Keratinocyte (primary cell): ENCODE measurements around the gene ZNF500.

Experiments used
- CTCF ChIP-seq, 3 experiments: IDR thresholded peaks in 1 of 3; conservative IDR thresholded peaks in 1 of 3; optimal IDR thresholded peaks in 1 of 3; 2 replicates in 2 of 3; 3 replicates in 1 of 3; pipeline versions ENCODE3 to v1.5.1; 2011; ENCODE audit warnings: low read length in 3 of 3, mild to moderate bottlenecking in 3 of 3, moderate library complexity in 2 of 3, control low read depth in 1 of 3, inconsistent platforms in 1 of 3; ENCODE audit not compliant: insufficient read depth in 2 of 3; ENCODE audit errors: extremely low read depth in 1 of 3
- EZH2 ChIP-seq: IDR thresholded peaks from one replicate; pipeline ENCODE4 v1.6.1; 2012; ENCODE audit warnings: inconsistent platforms, mild to moderate bottlenecking, low read length, moderate library complexity

GRCh38 chr16:4745274-4745569 lies 21.7 kb downstream of the ZNF500 start:
- TF ChIP-seq CTCF (optimal IDR thresholded peaks at IDR 0.05 in 1 of 3, IDR thresholded peaks at IDR 0.05 in 1 of 3, conservative IDR thresholded peaks at IDR 0.05 in 1 of 3; ENCODE audit: extremely low read depth in 1 of 3, insufficient read depth in 2 of 3, low read length in 3 of 3) (no peak), EZH2 (no peak)
